Lower leg skin (tissue), 3 donors: ENCODE data around the gene RPS16.

Experiments used
- POLR2A ChIP-seq, 2 donors: fragments of 450-650 bp; IDR thresholded peaks; one replicate each; pipeline ENCODE4 v1.6.1; 2016 to 2017; ENCODE audit warnings: antibody characterized with exemption in 2 of 2, mild to moderate bottlenecking in 1 of 2, moderate library complexity in 1 of 2
- TF ChIP-seq, protein P1 (sequence below), 3 donors: fragments of 450-650 bp; IDR thresholded peaks; one replicate each; pipeline ENCODE4 v1.5.1; 2016; ENCODE audit warnings: antibody characterized with exemption in 3 of 3, mild to moderate bottlenecking in 3 of 3, moderate library complexity in 2 of 3

DNA sequence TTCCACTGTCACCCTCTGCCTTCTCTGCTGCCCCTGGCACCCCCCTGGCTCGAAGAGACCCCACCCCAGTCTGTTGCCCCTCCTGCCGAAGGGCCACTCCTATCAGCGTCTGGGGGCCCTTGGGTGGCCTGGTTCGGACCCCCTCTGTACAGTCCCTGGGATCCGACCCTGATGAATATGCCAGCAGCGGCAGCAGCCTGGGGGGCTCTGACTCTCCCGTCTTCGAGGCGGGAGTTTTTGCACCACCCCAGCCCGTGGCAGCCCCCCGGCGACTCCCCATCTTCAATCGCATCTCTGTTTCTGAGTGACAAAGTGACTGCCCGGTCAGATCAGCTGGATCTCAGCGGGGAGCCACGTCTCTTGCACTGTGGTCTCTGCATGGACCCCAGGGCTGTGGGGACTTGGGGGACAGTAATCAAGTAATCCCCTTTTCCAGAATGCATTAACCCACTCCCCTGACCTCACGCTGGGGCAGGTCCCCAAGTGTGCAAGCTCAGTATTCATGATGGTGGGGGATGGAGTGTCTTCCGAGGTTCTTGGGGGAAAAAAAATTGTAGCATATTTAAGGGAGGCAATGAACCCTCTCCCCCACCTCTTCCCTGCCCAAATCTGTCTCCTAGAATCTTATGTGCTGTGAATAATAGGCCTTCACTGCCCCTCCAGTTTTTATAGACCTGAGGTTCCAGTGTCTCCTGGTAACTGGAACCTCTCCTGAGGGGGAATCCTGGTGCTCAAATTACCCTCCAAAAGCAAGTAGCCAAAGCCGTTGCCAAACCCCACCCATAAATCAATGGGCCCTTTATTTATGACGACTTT, 27.1 kb downstream of the RPS16 start:
- TF ChIP-seq, protein P1, sequence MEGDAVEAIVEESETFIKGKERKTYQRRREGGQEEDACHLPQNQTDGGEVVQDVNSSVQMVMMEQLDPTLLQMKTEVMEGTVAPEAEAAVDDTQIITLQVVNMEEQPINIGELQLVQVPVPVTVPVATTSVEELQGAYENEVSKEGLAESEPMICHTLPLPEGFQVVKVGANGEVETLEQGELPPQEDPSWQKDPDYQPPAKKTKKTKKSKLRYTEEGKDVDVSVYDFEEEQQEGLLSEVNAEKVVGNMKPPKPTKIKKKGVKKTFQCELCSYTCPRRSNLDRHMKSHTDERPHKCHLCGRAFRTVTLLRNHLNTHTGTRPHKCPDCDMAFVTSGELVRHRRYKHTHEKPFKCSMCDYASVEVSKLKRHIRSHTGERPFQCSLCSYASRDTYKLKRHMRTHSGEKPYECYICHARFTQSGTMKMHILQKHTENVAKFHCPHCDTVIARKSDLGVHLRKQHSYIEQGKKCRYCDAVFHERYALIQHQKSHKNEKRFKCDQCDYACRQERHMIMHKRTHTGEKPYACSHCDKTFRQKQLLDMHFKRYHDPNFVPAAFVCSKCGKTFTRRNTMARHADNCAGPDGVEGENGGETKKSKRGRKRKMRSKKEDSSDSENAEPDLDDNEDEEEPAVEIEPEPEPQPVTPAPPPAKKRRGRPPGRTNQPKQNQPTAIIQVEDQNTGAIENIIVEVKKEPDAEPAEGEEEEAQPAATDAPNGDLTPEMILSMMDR (IDR thresholded peaks at IDR 0.05): no peak
- TF ChIP-seq POLR2A (IDR thresholded peaks at IDR 0.05): no peak
